T-helper 1 cell treated with Interleukin-12 subunit alpha and Interleukin-12 subunit beta and Interleukin-4 antibody, amounts not matched to agents 30 ng/mL and 1 ng/mL, for 36 hours (primary cell): Measurements from ENCODE around the gene CHRNG. TPM values are rescaled to one million over a fixed set of nuclear protein-coding genes. Genes with fewer than 3 reads are reported as not detected.
"Not testable (repeated sequence)": the region's sequence is repeated elsewhere in the genome, so short reads cannot be mapped to it uniquely, and the experiment has no call there.

Experiments used
- intact Hi-C: fragments of 100-400 bp; cut with micrococcal nuclease; formaldehyde crosslinking; loops from one replicate; pipeline ENCODE4 v1.15.1; 2024
- total RNA-seq: library from RNA; stranded (reverse); gene quantifications from 2 replicates; pipeline ENCODE4 v1.2.3, GENCODE V29; 2022

The CHRNG gene
- total RNA-seq, 1 donor from 2014 or later, result not detected

DNA sequence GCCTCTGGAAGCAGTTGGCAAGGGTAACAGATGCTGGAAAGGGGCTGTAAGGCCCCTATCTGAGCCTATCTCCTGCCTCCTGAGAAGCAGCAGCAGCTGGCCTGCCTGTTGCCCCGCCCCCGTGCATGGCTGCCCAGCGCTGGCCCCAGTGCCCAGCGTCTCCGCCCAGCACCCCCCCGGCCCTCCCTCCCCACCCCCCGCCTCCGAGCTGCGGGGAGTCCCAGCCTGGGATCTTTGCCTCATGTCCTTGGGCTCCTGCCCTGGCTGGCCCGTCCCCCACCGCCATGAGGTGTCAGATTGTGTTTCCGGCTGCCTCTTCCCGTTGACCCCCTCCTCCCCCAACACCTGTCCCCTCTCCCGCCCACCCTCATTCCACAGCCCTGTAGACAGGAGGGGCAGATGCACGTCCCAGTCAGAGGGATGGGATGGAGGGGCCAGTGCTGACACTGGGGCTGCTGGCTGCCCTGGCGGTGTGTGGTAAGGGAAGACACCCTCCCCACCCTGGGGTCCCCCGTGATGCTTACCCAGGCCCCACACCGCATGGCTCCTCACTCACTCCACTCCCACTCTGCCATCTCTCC, 13.6 kb upstream of the CHRNG start, which contains the start of gene CHRND:
Gene CHRND, plus strand, starts transcription at position 370 of the 581 bp plus-strand sequence. Its CDS starts 56 bp downstream, at position 426.
- intact Hi-C loops, result loop anchor here (10.0 kb wide), 1 partner anchor 621 kb away; no protein-coding TSS in a partner anchor

DNA sequence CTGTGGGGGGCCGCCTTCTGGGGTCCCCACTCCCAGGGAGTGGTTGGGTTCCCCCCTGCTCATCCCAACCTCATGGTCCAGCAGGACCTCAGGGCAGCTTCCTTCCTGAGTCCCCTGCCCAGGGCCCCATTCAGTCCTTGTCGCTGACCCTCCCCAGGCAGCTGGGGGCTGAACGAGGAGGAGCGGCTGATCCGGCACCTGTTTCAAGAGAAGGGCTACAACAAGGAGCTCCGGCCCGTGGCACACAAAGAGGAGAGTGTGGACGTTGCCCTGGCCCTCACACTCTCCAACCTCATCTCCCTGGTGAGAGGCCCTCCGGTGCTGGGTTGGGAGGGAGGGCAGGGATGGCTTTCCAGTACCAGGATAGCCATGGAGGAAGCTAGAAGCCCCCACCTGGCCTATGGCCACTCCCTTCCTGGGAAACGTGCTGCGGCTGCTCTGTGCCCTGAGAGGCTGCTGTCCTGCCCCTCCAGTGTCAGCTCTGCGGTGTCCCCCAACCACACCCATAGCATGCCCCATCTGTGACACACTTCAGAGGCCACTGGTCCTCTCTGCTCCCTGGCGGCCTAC, 13.0 kb upstream of the CHRNG start:
- intact Hi-C loops, result loop anchor here (10.0 kb wide), 1 partner anchor 622 kb away; no protein-coding TSS in a partner anchor

DNA sequence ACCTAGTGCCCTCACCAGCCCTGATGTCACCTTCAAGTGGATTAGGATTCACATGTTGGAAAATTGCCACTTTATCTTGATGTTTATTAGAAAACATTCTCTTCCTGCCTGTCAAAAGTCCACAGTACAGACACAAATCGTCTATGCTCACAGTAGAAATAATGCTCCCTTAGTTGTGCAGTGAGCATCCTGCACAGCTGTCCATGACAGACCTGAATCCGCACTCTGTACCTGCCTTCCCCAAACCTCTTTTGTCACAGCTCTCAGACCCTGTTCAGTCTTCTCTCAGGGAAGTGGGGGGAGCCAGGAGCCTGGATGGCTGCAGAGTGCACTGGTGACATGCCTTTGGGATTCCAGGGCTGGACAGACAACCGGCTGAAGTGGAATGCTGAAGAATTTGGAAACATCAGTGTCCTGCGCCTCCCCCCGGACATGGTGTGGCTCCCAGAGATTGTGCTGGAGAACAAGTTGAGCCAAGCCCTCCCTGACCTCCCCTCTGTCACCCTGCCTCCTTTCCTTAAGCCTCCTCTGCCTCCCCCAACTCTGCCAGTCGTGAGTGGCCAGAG, 11.5 kb upstream of the CHRNG start:
- intact Hi-C loops, result loop anchor here (10.0 kb wide), 1 partner anchor 623 kb away; no protein-coding TSS in a partner anchor

DNA sequence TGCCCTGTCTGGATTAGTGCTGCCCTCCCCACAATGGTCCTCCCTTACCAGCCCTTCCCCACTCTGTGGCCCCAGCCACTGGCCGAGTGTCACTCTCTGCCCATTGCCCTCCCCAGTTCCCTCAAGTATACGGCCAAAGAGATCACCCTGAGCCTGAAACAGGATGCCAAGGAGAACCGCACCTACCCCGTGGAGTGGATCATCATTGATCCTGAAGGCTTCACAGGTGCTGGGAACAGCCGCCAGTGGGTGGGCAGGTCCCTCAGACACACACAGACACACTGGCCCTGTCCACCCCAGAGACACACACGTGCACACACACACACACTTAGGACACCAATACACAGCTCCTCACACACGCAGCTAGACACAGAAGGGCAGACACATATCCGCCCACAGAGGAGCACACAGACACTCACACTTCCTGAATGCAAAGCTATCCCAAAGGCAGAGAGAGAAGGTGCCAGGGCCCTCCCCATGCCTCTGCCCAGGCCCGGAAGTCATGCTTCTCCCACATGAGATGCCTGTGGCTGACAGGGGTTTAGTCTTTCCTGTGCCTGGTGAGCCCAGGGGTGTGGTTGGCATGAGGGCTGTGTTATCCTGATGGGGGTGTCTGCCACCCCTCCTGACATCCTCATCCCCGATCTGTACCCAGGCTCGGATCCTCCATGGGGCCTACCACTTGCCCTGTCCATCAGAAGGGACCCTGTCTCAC, 10.6 kb upstream of the CHRNG start:
- intact Hi-C loops, result loop anchor here (10.0 kb wide), 1 partner anchor 624 kb away; no protein-coding TSS in a partner anchor

DNA sequence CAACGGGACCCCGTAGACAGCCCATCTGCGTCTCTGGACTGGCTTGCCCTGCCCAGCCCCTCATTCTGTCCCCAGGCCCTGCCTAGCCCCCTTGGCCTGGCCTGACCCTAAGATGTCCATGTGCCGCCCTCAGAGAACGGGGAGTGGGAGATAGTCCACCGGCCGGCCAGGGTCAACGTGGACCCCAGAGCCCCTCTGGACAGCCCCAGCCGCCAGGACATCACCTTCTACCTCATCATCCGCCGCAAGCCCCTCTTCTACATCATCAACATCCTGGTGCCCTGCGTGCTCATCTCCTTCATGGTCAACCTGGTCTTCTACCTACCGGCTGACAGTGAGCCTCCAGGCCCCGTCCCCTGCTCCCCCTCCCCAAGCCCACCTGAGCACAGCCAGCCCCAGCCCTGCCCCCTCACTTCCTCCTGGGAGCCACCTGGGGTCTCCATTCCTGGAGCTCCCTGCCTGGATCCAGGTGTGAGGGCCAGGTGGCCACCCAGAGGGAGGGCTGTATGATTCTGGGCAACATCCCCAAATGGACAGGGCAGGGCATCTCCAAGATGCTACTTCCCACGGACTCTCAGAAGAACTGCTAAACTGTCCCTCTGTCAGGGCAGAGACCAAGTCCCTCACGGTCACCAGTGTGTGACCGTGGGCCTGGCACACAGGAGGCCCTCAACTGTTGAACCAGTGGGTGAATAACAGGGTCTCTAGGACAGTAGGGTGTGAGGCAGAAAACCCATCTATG, 9.5 kb upstream of the CHRNG start:
- intact Hi-C loops, result loop anchor here (10.0 kb wide), 1 partner anchor 625 kb away; no protein-coding TSS in a partner anchor

DNA sequence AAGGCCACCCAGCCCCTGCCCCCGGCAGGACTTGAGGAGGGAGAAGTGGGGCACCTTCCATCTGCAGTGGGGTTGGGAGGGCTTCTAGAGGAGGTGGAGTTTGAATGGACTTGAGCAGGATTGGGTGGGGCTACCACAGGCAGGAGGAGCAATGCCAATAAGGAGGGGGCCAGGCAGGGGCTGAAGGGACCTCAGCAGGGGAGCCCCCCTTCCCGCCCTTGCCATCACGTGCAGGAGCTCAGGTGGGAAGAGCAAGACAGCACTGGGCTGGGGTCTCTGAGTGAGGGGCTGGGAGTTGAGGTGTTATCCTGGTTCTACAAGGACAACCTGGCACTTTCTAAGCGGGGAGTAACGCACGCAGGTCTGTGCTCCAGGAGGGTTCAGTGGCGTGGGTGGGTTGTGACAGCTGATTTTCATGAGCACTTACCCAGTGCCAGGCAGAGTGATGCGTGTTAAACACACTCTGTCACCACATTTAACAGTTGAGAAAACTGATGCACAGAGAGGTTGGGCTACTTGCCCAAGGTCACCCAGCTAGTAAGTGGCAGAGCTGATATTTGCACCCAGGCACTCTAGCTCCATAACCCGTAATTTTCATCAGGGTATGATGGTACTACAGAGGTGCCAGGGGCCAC, 8.7 kb upstream of the CHRNG start:
- intact Hi-C loops, result no loop called here

DNA sequence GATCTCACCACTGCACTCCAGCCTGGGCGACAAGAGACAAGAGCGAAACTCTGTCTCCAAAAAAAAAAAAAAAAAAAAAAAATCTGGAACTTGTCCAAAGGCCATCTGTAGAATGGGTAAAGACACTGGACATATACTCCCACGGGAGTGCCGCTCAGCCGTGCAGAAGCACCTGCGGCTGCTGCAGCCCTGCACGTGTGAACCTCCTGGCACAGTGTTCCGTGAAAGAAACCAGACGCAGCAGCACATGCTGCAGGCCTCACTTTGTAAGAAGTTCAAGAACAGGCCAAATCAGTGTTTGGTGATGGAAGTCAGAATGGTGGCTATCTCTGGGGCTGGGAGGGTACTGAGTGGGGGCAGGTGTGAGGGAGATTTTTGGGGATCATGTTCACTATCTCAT, 7.1 kb upstream of the CHRNG start:
- intact Hi-C loops, result no loop called here

DNA sequence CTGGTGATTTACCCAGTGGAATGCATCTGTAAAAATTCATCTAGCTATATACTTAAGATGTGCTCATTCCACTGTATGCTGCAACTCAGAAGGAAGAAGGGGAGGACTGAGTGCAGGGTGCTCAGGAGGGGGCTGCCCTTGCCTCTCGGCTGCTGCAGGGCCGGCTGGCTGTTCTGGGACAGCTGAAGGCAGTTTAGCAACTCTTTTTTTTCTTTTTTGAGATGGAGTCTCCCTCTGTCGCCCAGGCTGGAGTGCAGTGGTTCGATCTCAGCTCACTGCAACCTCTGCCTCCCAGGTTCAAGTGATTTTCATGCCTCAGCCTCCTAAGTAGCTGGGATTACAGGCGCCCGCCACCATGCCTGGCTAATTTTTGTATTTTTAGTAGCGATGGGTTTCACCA, 6.7 kb upstream of the CHRNG start:
- intact Hi-C loops, result not testable (repeated sequence)

DNA sequence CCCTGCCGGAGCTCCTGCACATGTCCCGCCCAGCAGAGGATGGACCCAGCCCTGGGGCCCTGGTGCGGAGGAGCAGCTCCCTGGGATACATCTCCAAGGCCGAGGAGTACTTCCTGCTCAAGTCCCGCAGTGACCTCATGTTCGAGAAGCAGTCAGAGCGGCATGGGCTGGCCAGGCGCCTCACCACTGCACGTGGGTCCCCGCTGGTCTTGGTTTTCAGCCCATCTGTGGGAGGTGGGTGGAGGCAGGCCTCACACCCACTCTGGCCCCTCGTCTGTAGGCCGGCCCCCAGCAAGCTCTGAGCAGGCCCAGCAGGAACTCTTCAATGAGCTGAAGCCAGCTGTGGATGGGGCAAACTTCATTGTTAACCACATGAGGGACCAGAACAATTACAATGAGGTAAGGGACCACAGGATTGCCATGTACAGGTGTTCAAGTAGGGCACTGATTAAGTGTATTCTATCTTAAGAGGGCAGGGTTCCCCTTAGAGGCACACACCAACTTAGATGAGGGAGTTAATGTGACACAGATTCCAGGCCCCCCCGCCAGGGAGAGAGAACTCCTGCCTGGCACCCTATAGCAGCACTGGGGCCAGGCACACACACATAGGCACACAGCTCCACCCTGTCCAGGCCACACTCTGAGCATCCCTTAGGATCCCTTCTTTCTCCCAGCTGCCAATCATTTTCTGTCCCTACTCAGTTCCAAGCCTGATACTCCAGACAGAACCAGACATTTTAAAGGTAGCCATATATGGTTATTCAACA, 5.4 kb upstream of the CHRNG start:
- intact Hi-C loops, result no loop called here

DNA sequence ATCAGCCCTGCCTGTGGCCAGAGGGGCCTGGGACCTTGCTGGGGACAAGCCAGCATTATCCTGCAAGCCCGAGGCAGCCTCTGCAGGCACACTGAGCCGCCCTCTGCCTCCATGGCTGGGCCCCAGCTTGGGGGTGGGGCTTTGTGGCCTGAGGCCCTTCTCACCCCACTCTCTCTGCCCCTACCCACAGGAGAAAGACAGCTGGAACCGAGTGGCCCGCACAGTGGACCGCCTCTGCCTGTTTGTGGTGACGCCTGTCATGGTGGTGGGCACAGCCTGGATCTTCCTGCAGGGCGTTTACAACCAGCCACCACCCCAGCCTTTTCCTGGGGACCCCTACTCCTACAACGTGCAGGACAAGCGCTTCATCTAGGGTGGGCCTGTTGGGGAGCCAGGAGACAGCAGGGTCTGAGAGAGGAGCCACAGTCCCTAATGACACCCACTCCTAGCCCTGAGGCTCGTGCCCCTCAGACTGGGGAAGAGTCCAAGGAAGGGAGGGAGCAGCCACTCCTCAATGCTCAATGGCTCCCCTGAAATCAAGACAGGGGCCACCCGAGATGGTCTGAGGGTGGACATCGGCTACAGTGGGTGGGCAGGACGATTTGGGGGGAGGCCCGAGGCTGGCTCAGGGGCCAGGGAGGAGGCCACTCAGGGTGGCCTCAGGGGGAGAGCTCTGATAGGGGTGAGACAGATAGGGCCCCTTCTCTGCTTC, 4.4 kb upstream of the CHRNG start:
- intact Hi-C loops, result no loop called here

DNA sequence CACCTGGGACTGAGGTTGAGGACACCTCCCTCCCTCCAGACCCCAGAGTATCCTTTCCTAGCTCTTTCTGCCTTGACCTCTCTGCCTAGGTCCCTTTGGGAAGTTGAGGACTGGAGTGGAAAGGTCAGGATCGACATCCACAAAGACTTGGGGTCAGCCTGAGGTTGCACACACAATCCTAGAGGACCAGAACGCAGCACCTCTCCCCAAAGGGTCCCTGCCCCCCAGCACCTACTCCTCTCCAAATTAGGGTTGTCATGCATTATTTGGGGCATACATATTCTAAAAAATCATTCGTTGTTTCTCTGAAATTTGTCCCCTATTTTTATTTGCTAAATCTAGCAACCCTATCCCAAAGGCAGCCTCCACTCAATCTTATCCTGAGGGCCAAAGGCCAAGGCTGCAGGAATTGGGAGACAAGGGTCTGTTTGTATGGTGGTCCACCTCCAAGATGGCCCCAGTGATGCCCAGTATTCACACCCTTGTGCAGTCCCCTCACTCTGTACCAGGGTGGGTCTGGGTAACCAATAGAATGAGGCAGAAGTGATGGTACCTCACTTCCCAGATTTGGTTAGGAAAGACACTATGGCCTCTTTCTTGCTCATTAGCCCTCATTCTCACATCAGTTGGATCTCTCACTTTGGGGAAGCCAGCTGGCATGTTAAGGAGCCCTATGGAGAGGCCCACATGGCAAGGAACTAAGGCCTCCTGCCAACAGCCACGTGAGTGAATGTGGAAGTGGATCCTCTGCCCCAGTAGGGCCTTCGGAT, 3.5 kb upstream of the CHRNG start:
- intact Hi-C loops, result no loop called here

DNA sequence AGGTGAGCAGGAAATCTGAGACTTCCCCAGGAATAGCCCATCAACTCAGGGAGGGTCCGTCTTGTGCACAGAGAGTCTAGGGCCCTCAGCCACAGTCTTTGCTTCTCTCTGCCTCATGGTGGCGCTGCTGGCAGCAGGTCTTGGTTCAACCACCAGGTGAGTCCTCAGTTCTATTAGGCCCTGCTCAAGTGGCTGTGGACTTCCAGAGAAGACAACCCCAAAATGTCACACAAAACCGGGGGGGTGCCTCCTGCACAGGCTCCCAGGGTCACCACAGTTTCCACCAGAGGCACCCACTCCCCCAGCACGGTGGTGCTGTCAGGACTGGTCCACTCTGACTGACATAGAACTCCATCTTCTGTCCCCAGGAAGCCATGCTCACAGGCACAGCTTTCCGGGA, 2.4 kb upstream of the CHRNG start:
- intact Hi-C loops, result no loop called here

DNA sequence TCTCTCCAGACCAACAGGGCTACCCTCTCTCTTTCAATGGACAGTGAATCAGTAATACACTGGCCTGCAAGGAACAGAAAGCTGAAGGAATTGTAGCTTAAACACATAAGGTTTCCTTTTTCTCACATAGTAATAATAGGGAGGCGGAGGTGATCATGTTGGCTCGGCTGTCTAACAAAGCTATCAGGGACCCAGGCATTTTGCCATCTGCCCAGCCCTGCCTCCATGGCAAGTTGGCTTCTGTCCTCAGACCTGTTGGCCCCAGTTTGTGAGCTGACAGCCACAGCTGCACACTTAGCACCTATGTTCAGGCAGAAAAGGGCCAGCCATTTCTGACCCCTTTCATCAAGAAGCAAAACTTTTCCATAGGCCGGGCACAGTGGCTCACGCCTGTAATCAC, 2.0 kb upstream of the CHRNG start:
- intact Hi-C loops, result no loop called here

DNA sequence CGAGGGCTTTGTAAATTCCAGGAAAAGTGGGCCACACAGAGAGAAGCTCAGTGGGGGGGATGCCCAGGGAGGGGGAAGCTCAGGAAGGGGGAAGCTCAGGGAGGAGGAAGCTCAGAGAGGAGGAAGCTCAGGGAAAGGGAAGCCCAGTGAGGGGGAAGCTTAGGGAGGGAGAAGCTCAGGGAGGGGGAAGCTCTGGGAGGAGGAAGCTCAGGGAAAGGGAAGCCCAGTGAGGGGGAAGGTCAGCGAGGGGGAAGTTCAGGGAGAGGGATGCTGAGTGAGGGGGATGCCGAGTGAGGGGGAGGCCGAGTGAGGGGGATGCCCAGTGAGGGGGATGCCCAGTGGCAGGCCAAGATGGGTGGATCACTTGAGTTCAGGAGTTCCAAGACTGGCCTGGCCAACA, 821 bp upstream of the CHRNG start:
- intact Hi-C loops, result no loop called here

DNA sequence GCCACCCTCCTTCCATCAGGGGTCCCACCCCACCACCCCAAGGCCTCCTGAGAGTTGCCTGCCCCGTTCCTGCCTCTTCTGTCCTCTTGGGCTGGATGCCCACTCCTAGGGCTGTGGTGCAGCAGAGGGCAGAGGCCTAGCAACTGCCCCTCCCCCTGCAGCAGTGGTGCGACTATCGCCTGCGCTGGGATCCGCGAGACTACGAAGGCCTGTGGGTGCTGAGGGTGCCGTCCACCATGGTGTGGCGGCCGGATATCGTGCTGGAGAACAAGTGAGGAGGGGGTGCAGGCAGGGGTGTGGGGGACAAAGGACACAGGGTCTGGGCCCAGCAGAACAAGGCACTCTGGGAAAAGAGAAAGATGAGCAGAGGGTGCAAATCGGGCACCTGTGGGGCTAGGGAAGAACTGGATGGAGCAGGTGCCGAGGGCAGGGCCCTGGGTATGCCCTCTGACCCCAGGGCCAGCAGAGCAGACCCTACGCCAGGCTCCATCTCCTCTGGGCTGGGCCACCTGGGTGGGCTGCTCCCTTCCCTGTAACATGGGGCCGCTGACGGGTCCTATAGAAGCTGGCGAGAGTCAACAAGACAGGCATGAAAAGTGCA, 1.0 kb downstream of the CHRNG start:
- intact Hi-C loops, result no loop called here

DNA sequence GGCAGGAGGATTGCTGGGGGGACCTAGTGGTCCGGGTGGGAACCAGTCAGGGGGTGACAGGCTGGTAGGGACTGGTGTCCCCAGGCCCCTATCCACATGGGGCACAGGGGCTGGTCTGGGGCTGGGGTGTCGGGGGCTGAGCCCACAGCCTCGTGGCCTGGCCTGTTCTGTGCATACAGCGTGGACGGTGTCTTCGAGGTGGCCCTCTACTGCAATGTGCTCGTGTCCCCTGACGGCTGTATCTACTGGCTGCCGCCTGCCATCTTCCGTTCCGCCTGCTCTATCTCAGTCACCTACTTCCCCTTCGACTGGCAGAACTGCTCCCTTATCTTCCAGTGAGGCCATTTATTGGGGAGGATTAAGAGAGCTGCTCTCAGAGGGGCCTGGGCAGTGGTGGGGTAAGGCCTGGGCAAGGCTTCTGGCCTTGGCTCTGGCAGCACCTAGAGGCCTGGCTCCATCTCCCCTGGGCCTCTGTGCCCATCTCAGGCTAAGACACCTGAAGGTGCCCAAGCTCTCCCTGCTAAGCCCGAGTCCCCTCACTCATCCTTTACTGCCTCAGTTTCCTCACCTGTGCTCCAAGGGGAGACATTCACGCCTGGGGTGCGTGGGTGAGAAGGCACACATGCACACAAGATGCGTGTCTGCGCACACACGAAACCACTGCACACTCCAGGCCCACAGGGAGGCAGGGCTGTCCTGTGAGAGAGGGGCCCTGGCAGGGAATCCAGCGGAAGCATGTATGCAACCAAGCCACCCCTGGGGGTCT, 1.9 kb downstream of the CHRNG start:
- intact Hi-C loops, result no loop called here

DNA sequence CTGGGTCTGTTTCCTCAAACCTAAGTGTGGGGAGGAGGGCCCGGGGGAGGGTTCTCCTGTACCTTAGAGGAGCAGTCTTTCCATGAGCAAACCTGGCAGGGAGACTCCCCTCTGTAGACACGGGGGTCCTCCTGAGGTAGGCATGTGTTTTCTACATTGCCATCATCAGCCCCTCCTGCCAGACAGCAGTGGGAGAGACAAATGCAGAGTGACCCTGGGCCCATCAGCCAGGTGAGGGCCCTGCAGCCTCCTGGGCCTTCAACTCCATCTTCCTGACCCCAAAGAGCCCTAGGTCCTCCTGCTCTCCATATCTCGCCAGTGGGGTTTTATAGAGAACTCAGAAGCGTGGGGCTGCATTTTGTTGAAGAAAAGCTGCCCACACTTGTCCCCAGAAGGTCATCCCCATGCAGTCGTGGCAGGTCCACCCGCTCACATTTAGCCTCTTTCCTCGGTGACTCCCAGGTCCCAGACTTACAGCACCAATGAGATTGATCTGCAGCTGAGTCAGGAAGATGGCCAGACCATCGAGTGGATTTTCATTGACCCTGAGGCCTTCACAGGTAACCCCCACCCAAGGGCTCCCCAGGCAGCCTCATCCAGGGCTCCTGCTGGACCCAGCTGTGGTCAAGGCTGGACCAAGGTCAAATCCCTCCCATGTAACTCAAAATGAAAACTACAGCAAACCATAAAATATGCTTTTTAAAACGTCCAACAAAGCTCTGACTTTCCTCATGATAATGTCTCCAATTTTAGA, 2.6 kb downstream of the CHRNG start:
- intact Hi-C loops, result no loop called here
